Hepatocyte (in vitro differentiated cells): ENCODE results near the gene UBA1. TPM values are rescaled to one million over a fixed set of nuclear protein-coding genes. Genes with fewer than 3 reads are reported as not detected.
A peak's percentile ranks its signal among the peaks of the same experiment; 100 is the strongest.

Experiments used
- DNase-seq: peaks from one replicate; pipeline ENCODE4 v3.0.0-alpha.2; 2016; ENCODE audit warnings: low spot score
- H2AFZ ChIP-seq: fragments of 200-600 bp; sonication (generic); 2 replicates; pipeline ENCODE4 v1.6.0; 2016; ENCODE audit warnings: antibody characterized with exemption, mild to moderate bottlenecking
- H3K27ac ChIP-seq: fragments of 200-600 bp; sonication (generic); 2 replicates; pipeline ENCODE4 v1.5.1; 2016; ENCODE audit warnings: mild to moderate bottlenecking
- H3K27me3 ChIP-seq: fragments of 200-600 bp; sonication (generic); 2 replicates; pipeline ENCODE4 v1.6.1; 2016
- H3K36me3 ChIP-seq: fragments of 200-600 bp; sonication (generic); replicated peaks from 2 replicates; pipeline ENCODE4 v1.5.1; 2016; ENCODE audit warnings: low read depth; ENCODE audit not compliant: insufficient read depth
- H3K4me1 ChIP-seq: fragments of 200-600 bp; sonication (generic); 2 replicates; pipeline ENCODE4 v1.5.1; 2016; ENCODE audit warnings: mild to moderate bottlenecking, moderate library complexity; ENCODE audit not compliant: insufficient read depth
- H3K4me2 ChIP-seq: fragments of 200-600 bp; sonication (generic); 2 replicates; pipeline ENCODE4 v1.6.0; 2016
- H3K4me3 ChIP-seq: fragments of 200-600 bp; sonication (generic); 2 replicates; pipeline ENCODE4 v1.5.1; 2016; ENCODE audit warnings: mild to moderate bottlenecking
- H3K79me2 ChIP-seq: fragments of 200-600 bp; sonication (generic); 2 replicates; pipeline ENCODE4 v1.6.0; 2017; ENCODE audit warnings: mild to moderate bottlenecking
- H3K9me2 ChIP-seq: fragments of 200-600 bp; sonication (generic); replicated peaks from 2 replicates; pipeline ENCODE4 v1.6.0; 2017; ENCODE audit warnings: mild to moderate bottlenecking; ENCODE audit not compliant: insufficient read depth
- H3K9me3 ChIP-seq: fragments of 200-600 bp; sonication (generic); 2 replicates; pipeline ENCODE4 v1.5.1; 2016; ENCODE audit warnings: low read depth, mild to moderate bottlenecking
- H4K20me1 ChIP-seq: fragments of 200-600 bp; sonication (generic); 2 replicates; pipeline ENCODE4 v1.6.0; 2016; ENCODE audit warnings: mild to moderate bottlenecking; ENCODE audit not compliant: insufficient read depth, poor library complexity, severe bottlenecking
- CTCF ChIP-seq: fragments of 200-600 bp; sonication (generic); IDR thresholded peaks from 2 replicates; pipeline ENCODE4 v1.5.1; 2016; ENCODE audit warnings: antibody characterized with exemption, mild to moderate bottlenecking; ENCODE audit not compliant: poor library complexity
- EZH2 ChIP-seq: fragments of 200-600 bp; sonication (generic); IDR thresholded peaks from 2 replicates; pipeline ENCODE4 v1.6.1; 2016; ENCODE audit warnings: antibody characterized with exemption, mild to moderate bottlenecking, borderline replicate concordance
- EZH2phosphoT487 ChIP-seq: fragments of 200-600 bp; sonication (generic); IDR thresholded peaks from one replicate; pipeline ENCODE4 v1.6.1; 2018; ENCODE audit warnings: antibody characterized with exemption, mild to moderate bottlenecking, low read depth, moderate library complexity; ENCODE audit not compliant: unreplicated experiment, severe bottlenecking
- WGBS: methylation state at CpG from one replicate; pipeline ENCODE4 v1.1.6; 2016; ENCODE audit warnings: low lambda C conversion rate; ENCODE audit errors: missing lambda C conversion rate; 5-methylcytosine and 5-hydroxymethylcytosine counted together
- polyA plus RNA-seq: library from polyadenylated mRNA; unstranded; fragments of >200 nt; fragmentation: Nextera tagmentation; extraction: Ambion mirVana; gene quantifications from 2 replicates; pipeline ENCODE4 v1.2.1, GENCODE V29; 2016
- total RNA-seq: library from RNA; depleted of rRNA; stranded (reverse); fragments of >200 nt; gene quantifications from 2 replicates; pipeline ENCODE4 v1.2.3, GENCODE V29; 2014

The UBA1 gene
- 231 and 253 TPM in 2 replicates for total RNA-seq
- 213 and 236 TPM in 2 replicates for polyA plus RNA-seq

- 2% methylated on average over 37 of the region's 50 CpGs for WGBS
- Histone ChIP-seq H3K36me3 (no peaks in the 10 kb centered on the region), H3K4me3 (peak within 1 kb of the TSS; percentile 49), H3K27me3 (no peaks in the 10 kb centered on the region), H3K4me2 (peak within 1 kb of the TSS; percentile 95), H2AFZ (peak within 1 kb of the TSS; percentile 54), H3K4me1 (peaks cover 49% of the 10 kb centered on the region), H3K27ac (peak within 1 kb of the TSS; percentile 98), H3K9me2 (no peaks in the 10 kb centered on the region), H4K20me1 (peaks cover 39% of the 10 kb centered on the region), H3K79me2 (peaks cover 54% of the 10 kb centered on the region), H3K9me3 (no peaks in the 10 kb centered on the region)
- DNase-seq: peak; percentile 99
- TF ChIP-seq CTCF (peak; percentile 94), EZH2 (no peak)
These were observed at the start of gene UBA1 for GRCh38 chrX:47193475-47194193. TSS of gene UBA1 (plus strand) at chrX:47193829. CDS start at chrX:47198803, 4,974 bp downstream.

- no peak for TF ChIP-seq CTCF
- TF ChIP-seq EZH2phosphoT487: no peak
- Histone ChIP-seq H2AFZ (peak overlapping the region; percentile 36), H4K20me1 (peaks cover 21% of the 10 kb centered on the region), H3K27ac (peak overlapping the region; percentile 98), H3K4me2 (peak overlapping the region; percentile 73), H3K4me3 (peak overlapping the region; percentile 50), H3K9me3 (no peaks in the 10 kb centered on the region), H3K4me1 (peaks cover 4% of the 10 kb centered on the region), H3K79me2 (peaks cover 41% of the 10 kb centered on the region), H3K9me2 (no peaks in the 10 kb centered on the region), H3K36me3 (no peaks in the 10 kb centered on the region), H3K27me3 (no peaks in the 10 kb centered on the region)
- peak; percentile 58 for DNase-seq
- 42% methylated on average over 40 of the region's 46 CpGs for WGBS
These were observed 49.6 kb upstream of the UBA1 start for GRCh38 chrX:47143894-47144625.

GRCh38 chrX:47144626-47145394 is 48.8 kb upstream of the UBA1 start, which contains the start of the genes NDUFB11 and RBM10:
TSS of gene NDUFB11 (minus strand) at chrX:47144702. CDS start at chrX:47144679, 23 bp downstream.
TSS of gene RBM10 (plus strand) at chrX:47145221. CDS start at chrX:47147482, 2,261 bp downstream.
- H3K4me2 ChIP-seq: peak within 1 kb of the TSS; percentile 82
- peak; percentile 55 for TF ChIP-seq CTCF
- TF ChIP-seq EZH2: no peak
- no peaks in the 10 kb centered on the region for H3K27me3 ChIP-seq
- no peaks in the 10 kb centered on the region for H3K36me3 ChIP-seq
- no peaks in the 10 kb centered on the region for H3K9me2 ChIP-seq
- H3K9me3 ChIP-seq: no peaks in the 10 kb centered on the region
- DNase-seq: peak; percentile 94
- peaks cover 47% of the 10 kb centered on the region for H3K79me2 ChIP-seq
- peaks cover 4% of the 10 kb centered on the region for H3K4me1 ChIP-seq
- peak within 1 kb of the TSS; percentile 98 for H3K27ac ChIP-seq
- H3K4me3 ChIP-seq: peak within 1 kb of the TSS; percentile 56
- peaks cover 21% of the 10 kb centered on the region for H4K20me1 ChIP-seq
- 48% methylated on average over 52 of the region's 54 CpGs for WGBS
- peak within 1 kb of the TSS; percentile 38 for H2AFZ ChIP-seq
